PC-3 (cell line): ENCODE results near the gene TBK1. TPM values are rescaled to one million over a fixed set of nuclear protein-coding genes. Genes with fewer than 3 reads are reported as not detected.

Source experiments
- ATAC-seq: fragments of 200-7000 bp; cut with Tn5 transposase; 2 replicates; pipeline ENCODE4 v1.9.1; 2020; ENCODE audit warnings: mild to moderate bottlenecking, moderate library complexity
- BruUV-seq: library from RNA; stranded (reverse); fragments of 400-500 nt; replicated peaks from 2 replicates; lab custom pipeline; 2021; lab: Mats Ljungman, UMichigan
- CTCF ChIA-PET: fragments of 300-600 bp; sonication (Branson Sonifier 250); formaldehyde crosslinking; loops from one replicate; lab custom pipeline; 2022; ENCODE audit warnings: antibody characterized with exemption; lab: Charles Lee
- POLR2A ChIA-PET: fragments of 300-600 bp; sonication (Branson Sonifier 250); formaldehyde crosslinking; loops from one replicate; lab custom pipeline; 2022; ENCODE audit warnings: antibody characterized with exemption; ENCODE audit not compliant: unreplicated experiment; lab: Charles Lee
- DNase-seq: peaks from one replicate; pipeline ENCODE4 v3.0.0-alpha.2; 2015
- H2AFZ ChIP-seq: fragments of 300-600 bp; sonication (generic); 2 replicates; pipeline ENCODE4 v1.6.0; 2016; ENCODE audit warnings: antibody characterized with exemption, low read length
- H3F3A ChIP-seq: fragments of 300-600 bp; sonication (generic); one replicate; pipeline ENCODE4 v1.6.0; 2017; ENCODE audit warnings: antibody characterized with exemption, low read length, control low read depth, mild to moderate bottlenecking; ENCODE audit not compliant: unreplicated experiment
- H3K27ac ChIP-seq: fragments of 300-600 bp; sonication (generic); 2 replicates; pipeline ENCODE4 v1.5.1; 2016; ENCODE audit warnings: mild to moderate bottlenecking, low read length
- H3K27me3 ChIP-seq: fragments of 300-600 bp; sonication (generic); 2 replicates; pipeline ENCODE4 v1.6.1; 2016; ENCODE audit warnings: low read length, mixed read lengths
- H3K36me3 ChIP-seq: fragments of 300-600 bp; sonication (generic); 2 replicates; pipeline ENCODE4 v1.6.1; 2016; ENCODE audit warnings: low read depth, mixed run types, low read length, mixed read lengths
- H3K4me1 ChIP-seq: fragments of 300-600 bp; sonication (generic); 2 replicates; pipeline ENCODE4 v1.5.1; 2016; ENCODE audit warnings: low read length; ENCODE audit not compliant: insufficient read depth
- H3K4me2 ChIP-seq: fragments of 300-600 bp; sonication (generic); 2 replicates; pipeline ENCODE4 v1.6.0; 2016; ENCODE audit warnings: low read length
- H3K4me3 ChIP-seq: fragments of 300-600 bp; sonication (generic); 2 replicates; pipeline ENCODE4 v1.5.1; 2016; ENCODE audit warnings: mild to moderate bottlenecking, low read length, mixed read lengths
- H3K79me2 ChIP-seq: fragments of 300-600 bp; sonication (generic); 2 replicates; pipeline ENCODE4 v1.6.1; 2017; ENCODE audit warnings: low read length, mixed read lengths
- H3K9ac ChIP-seq: fragments of 300-600 bp; sonication (generic); 2 replicates; pipeline ENCODE4 v1.6.0; 2016; ENCODE audit warnings: mild to moderate bottlenecking, low read length
- H3K9me2 ChIP-seq: fragments of 300-600 bp; sonication (generic); replicated peaks from 2 replicates; pipeline ENCODE4 v1.6.1; 2016; ENCODE audit warnings: mixed run types, low read length, mixed read lengths
- H3K9me3 ChIP-seq: fragments of 300-600 bp; sonication (generic); 2 replicates; pipeline ENCODE4 v1.6.1; 2016; ENCODE audit warnings: low read length, mixed read lengths
- H4K20me1 ChIP-seq: fragments of 300-600 bp; sonication (generic); 2 replicates; pipeline ENCODE4 v1.6.1; 2016; ENCODE audit warnings: low read length, mixed read lengths
- CTCF ChIP-seq: fragments of 300-600 bp; sonication (generic); conservative IDR thresholded peaks from 2 replicates; pipeline ENCODE4 v1.5.1; 2017; ENCODE audit warnings: antibody characterized with exemption, low read depth, mild to moderate bottlenecking, low read length
- EZH2 ChIP-seq: fragments of 300-600 bp; sonication (generic); IDR thresholded peaks from one replicate; pipeline ENCODE4 v1.6.1; 2017; ENCODE audit warnings: antibody characterized with exemption, mild to moderate bottlenecking, low read length; ENCODE audit not compliant: unreplicated experiment
- EZH2phosphoT487 ChIP-seq: fragments of 300-600 bp; sonication (generic); IDR thresholded peaks from 2 replicates; pipeline ENCODE4 v1.6.1; 2018; ENCODE audit warnings: mild to moderate bottlenecking, antibody characterized with exemption, low read length, borderline replicate concordance
- intact Hi-C: fragments of 100-400 bp; cut with micrococcal nuclease; formaldehyde crosslinking; loops from 2 replicates; pipeline ENCODE4 v1.9.0; 2023
- total RNA-seq: library from RNA; depleted of rRNA; stranded (reverse); fragments of >200 nt; gene quantifications from 2 replicates; pipeline ENCODE4 v1.2.3, GENCODE V29; 2014

TBK1 gene
- total RNA-seq, 1 experiment from 2014 or later, result 23.7 TPM

DNA sequence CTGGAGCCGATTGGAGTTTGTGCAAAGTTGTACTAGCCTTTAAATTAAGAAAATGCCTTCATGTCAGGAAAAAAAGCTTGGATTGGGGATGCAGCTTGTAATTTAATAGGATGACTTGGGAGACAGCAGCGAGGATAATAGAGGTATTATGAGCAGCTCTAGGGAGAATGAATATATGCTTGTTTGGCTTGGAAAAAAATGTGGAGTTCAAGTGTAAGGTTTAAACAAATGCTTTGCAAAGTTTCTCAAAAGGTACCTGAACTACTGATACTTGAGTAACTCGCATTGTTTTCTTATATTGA, 93.1 kb downstream of the TBK1 start:
- Histone ChIP-seq H3K9me2 (no peaks in the 10 kb centered on the region), H3K27me3 (no peaks in the 10 kb centered on the region), H3K36me3 (no peaks in the 10 kb centered on the region), H4K20me1 (no peaks in the 10 kb centered on the region), H3K4me1 (no peaks in the 10 kb centered on the region), H3F3A (no peaks in the 10 kb centered on the region), H3K27ac (no peak overlapping the region), H3K4me3 (no peak overlapping the region), H3K79me2 (no peaks in the 10 kb centered on the region), H2AFZ (no peak overlapping the region), H3K4me2 (no peak overlapping the region), H3K9ac (no peak overlapping the region), H3K9me3 (no peaks in the 10 kb centered on the region)
- intact Hi-C loops, result no loop called here
- BruUV-seq, result no TSS peak
- POLR2A ChIA-PET, result interaction anchor here (0.7 kb wide), 1 partner anchor 77 kb away, joined by 3 read pairs; no protein-coding TSS in a partner anchor
- ATAC-seq (no peak), DNase-seq (no peak)
- TF ChIP-seq EZH2phosphoT487, result no peak
- TF ChIP-seq CTCF, result no peak
- TF ChIP-seq EZH2, result no peak
- CTCF ChIA-PET, result no interaction called here

DNA sequence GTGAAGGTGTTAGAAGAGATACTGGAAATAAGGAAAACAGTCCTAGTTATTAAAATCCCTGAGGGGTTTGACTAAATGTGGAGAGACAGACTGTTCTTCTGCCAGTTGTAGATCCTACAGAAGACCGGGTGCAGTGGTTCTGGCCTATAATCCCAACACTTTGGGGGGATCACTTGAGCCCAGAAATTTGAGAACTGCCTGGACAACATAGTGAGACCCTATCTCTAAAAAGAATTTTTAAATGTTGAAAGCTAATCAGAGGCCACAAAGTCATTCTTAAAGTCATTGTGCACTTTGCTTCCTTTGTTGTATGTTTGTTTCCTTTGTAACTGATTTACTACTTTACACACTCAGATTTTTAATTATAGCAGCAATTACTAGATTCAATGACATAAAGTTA, 97.2 kb downstream of the TBK1 start:
- no peaks in the 10 kb centered on the region for H3K79me2 ChIP-seq
- BruUV-seq, result no TSS peak
- DNase-seq (no peak), ATAC-seq (no peak)
- no peaks in the 10 kb centered on the region for H3K9me2 ChIP-seq
- peak overlapping the region; percentile 19; the same call in 1 of the 2 replicates for H2AFZ ChIP-seq
- ChIA-PET POLR2A (no interaction called here), CTCF (interaction anchor here (0.5 to 1.9 kb wide), 4 partner anchors 65 to 764 kb away, joined by 3 to 15 read pairs (median 4); no protein-coding TSS in a partner anchor)
- H3K36me3 ChIP-seq, result no peaks in the 10 kb centered on the region
- H3K9ac ChIP-seq, result no peak overlapping the region
- TF ChIP-seq EZH2phosphoT487 (no peak), CTCF (no peak), EZH2 (no peak)
- no peaks in the 10 kb centered on the region for H3K9me3 ChIP-seq
- H4K20me1 ChIP-seq, result no peaks in the 10 kb centered on the region
- H3K4me1 ChIP-seq, result no peaks in the 10 kb centered on the region
- no peaks in the 10 kb centered on the region for H3F3A ChIP-seq
- intact Hi-C loops, result loop anchor here (1.0 to 2.0 kb wide), 3 partner anchors 52 to 147 kb away; no protein-coding TSS in a partner anchor
- H3K27ac ChIP-seq, result no peak overlapping the region
- H3K4me3 ChIP-seq, result no peak overlapping the region
- H3K27me3 ChIP-seq, result no peaks in the 10 kb centered on the region
- no peak overlapping the region for H3K4me2 ChIP-seq

GRCh38 chr12:64550755-64551154, 98.8 kb downstream of the TBK1 start:
- CTCF ChIA-PET, result interaction anchor here (1.9 kb wide), 1 partner anchor 145 kb away, joined by 15 read pairs; no protein-coding TSS in a partner anchor
- BruUV-seq, result no TSS peak

More at GRCh38 chr12:64550755-64551154, 98.8 kb downstream of the TBK1 start:
- no peak overlapping the region for H3K27ac ChIP-seq
- intact Hi-C loops, result no loop called here
- TF ChIP-seq EZH2 (no peak), CTCF (no peak), EZH2phosphoT487 (no peak)
- no peaks in the 10 kb centered on the region for H3K9me3 ChIP-seq
- no peaks in the 10 kb centered on the region for H3K9me2 ChIP-seq
- H4K20me1 ChIP-seq, result no peaks in the 10 kb centered on the region
- no peaks in the 10 kb centered on the region for H3F3A ChIP-seq
- no peaks in the 10 kb centered on the region for H3K27me3 ChIP-seq
- no peak for ATAC-seq
- no peak overlapping the region for H3K9ac ChIP-seq
- H3K4me3 ChIP-seq, result no peak overlapping the region
- H3K36me3 ChIP-seq, result no peaks in the 10 kb centered on the region
- no peaks in the 10 kb centered on the region for H3K79me2 ChIP-seq
- H3K4me2 ChIP-seq, result no peak overlapping the region
- DNase-seq, result no peak
- no peaks in the 10 kb centered on the region for H3K4me1 ChIP-seq
- H2AFZ ChIP-seq, result no peak overlapping the region
- POLR2A ChIA-PET, result no interaction called here
